Hindlimb muscle (tissue), 1 donor: ENCODE data around the gene CCDC97. TPM values are rescaled to one million over a fixed set of nuclear protein-coding genes. Genes with fewer than 3 reads are reported as not detected.
"Not testable (repeated sequence)": the region's sequence is repeated elsewhere in the genome, so short reads cannot be mapped to it uniquely, and the experiment has no call there.

ENCODE experiments used
- DNase-seq: peaks from one replicate; pipeline ENCODE4 v3.0.0-alpha.2; 2013
- polyA plus RNA-seq: library from polyadenylated mRNA; unstranded; fragments of 120-200 nt; gene quantifications from one replicate; pipeline ENCODE4 v1.2.1, GENCODE V29; 2013; ENCODE audit not compliant: insufficient read length

CCDC97 gene
- 39.8 TPM for polyA plus RNA-seq

GRCh38 chr19:41310033-41310831 is at the start of gene CCDC97:
CCDC97 (plus strand) TSS chr19:41310172; CDS start chr19:41310311, 139 bp downstream.
- DNase-seq = peak; percentile 94

GRCh38 chr19:41261474-41262190 is 48.3 kb upstream of the CCDC97 start:
- DNase-seq = no peak

- peak; percentile 67 for DNase-seq
These were observed 46.7 kb upstream of the CCDC97 start for GRCh38 chr19:41263042-41263849.

GRCh38 chr19:41263850-41264580 is 46.0 kb upstream of the CCDC97 start, which contains the start of gene HNRNPUL1:
HNRNPUL1 (plus strand) TSS chr19:41264372; CDS start chr19:41264504, 132 bp downstream.
- peak; percentile 100 for DNase-seq

GRCh38 chr19:41264581-41265394 is 45.2 kb upstream of the CCDC97 start:
- peak; percentile 57 for DNase-seq

- peak; percentile 12 for DNase-seq
These were observed 44.4 kb upstream of the CCDC97 start for GRCh38 chr19:41265395-41266153.

- DNase-seq = no peak
These were observed 40.9 kb upstream of the CCDC97 start for GRCh38 chr19:41269055-41269454.

GRCh38 chr19:41269571-41269970 is 40.4 kb upstream of the CCDC97 start:
- no peak for DNase-seq

GRCh38 chr19:41273076-41273475 is 36.9 kb upstream of the CCDC97 start:
- DNase-seq = no peak

GRCh38 chr19:41274802-41275201 is 35.2 kb upstream of the CCDC97 start:
- no peak for DNase-seq

- DNase-seq = no peak
These were observed 33.7 kb upstream of the CCDC97 start for GRCh38 chr19:41276231-41276630.

GRCh38 chr19:41278478-41278877 is 31.5 kb upstream of the CCDC97 start:
- no peak for DNase-seq

GRCh38 chr19:41288673-41289530 is 21.1 kb upstream of the CCDC97 start:
- no peak for DNase-seq

GRCh38 chr19:41289814-41290213 is 20.2 kb upstream of the CCDC97 start:
- not testable (repeated sequence) for DNase-seq

- no peak for DNase-seq
These were observed 15.6 kb upstream of the CCDC97 start for GRCh38 chr19:41294393-41294792.

GRCh38 chr19:41295499-41295898 is 14.5 kb upstream of the CCDC97 start:
- DNase-seq = no peak

GRCh38 chr19:41296433-41296871 is 13.5 kb upstream of the CCDC97 start:
- no peak for DNase-seq

- no peak for DNase-seq
These were observed 12.2 kb upstream of the CCDC97 start for GRCh38 chr19:41297628-41298347.
